Measurements from ENCODE around the gene RPAIN. TPM values are rescaled to one million over a fixed set of nuclear protein-coding genes. Genes with fewer than 3 reads are reported as not detected.
"Not testable (repeated sequence)": the region's sequence is repeated elsewhere in the genome, so short reads cannot be mapped to it uniquely, and the experiment has no call there.

Gene RPAIN
- total RNA-seq, 8 experiments from 2014 or later: 54.7 to 126 (median 99.1) TPM

GRCh38 chr17:5410594-5411272 lies 9.2 kb upstream of the RPAIN start:
- ATAC-seq (replicated peaks in 6 of 8): no peak
- WGBS, 10 experiments: 92 to 100% (median 95%) methylated on average over 1 to 7 of the region's 7 CpGs; no CpG with 5 or more reads in 1 of the 10 experiments
- in situ Hi-C loops (cut with MboI; ENCODE audit: low pct_unique_long_range_greater_than_20kb in 2 of 9, low sequenced_read_pairs in 9 of 9, unreplicated experiment in 9 of 9): no loop called here

GRCh38 chr17:5413682-5414081 lies 6.3 kb upstream of the RPAIN start:
- peaks cover 5 to 6% of the 10 kb centered on the region in 2 donors for H3K4me1 ChIP-seq (replicated peaks in 1 of 2)
- in situ Hi-C loops (cut with MboI; ENCODE audit: low pct_unique_long_range_greater_than_20kb in 2 of 9, low sequenced_read_pairs in 9 of 9, unreplicated experiment in 9 of 9): no loop called here
- WGBS, 10 experiments: 11 to 100% (median 75%) methylated on average over 1 to 4 of the region's 4 CpGs; no CpG with 5 or more reads in 1 of the 10 experiments
- peak in 5 of 8 experiments; percentile 67 to 87 (median 81) for ATAC-seq (replicated peaks in 6 of 8)
- H3K4me3 ChIP-seq: no peak overlapping the region
- H3K27ac ChIP-seq: no peak overlapping the region

More at GRCh38 chr17:5410594-5411272, 9.2 kb upstream of the RPAIN start:
- H3K4me1 ChIP-seq (replicated peaks in 1 of 2): no peaks in the 10 kb centered on the region
- H3K4me3 ChIP-seq: no peak overlapping the region
- H3K27ac ChIP-seq: no peak overlapping the region

- Histone ChIP-seq H3K27ac (no peak overlapping the region), H3K4me1 (replicated peaks in 1 of 2) (peaks cover 10 to 16% of the 10 kb centered on the region in 2 donors), H3K4me3 (no peak overlapping the region)
- 83 to 100% (median 96%) methylated on average over 1 to 2 of the region's 2 CpGs; no CpG with 5 or more reads in 7 of the 10 experiments for WGBS, 10 experiments
- in situ Hi-C loops (cut with MboI; ENCODE audit: low pct_unique_long_range_greater_than_20kb in 2 of 9, low sequenced_read_pairs in 9 of 9, unreplicated experiment in 9 of 9): no loop called here
- ATAC-seq (replicated peaks in 6 of 8): no peak
These were observed 3.1 kb upstream of the RPAIN start for GRCh38 chr17:5416901-5417300.

- H3K4me3 ChIP-seq: peak overlapping the region; percentile 55 to 88 (median 62)
- WGBS, 10 experiments: 0 to 2% (median 0%) methylated on average over 1 to 24 of the region's 26 CpGs; no CpG with 5 or more reads in 1 of the 10 experiments
- peak in 6 of 8 experiments; percentile 0 to 38 (median 17) for ATAC-seq (replicated peaks in 6 of 8)
- H3K27ac ChIP-seq: peak overlapping the region; percentile 69 to 85
- H3K4me1 ChIP-seq (replicated peaks in 1 of 2): peaks cover 10 to 16% of the 10 kb centered on the region in 2 donors
- in situ Hi-C loops (cut with MboI; ENCODE audit: low pct_unique_long_range_greater_than_20kb in 2 of 9, low sequenced_read_pairs in 9 of 9, unreplicated experiment in 9 of 9): no loop called here
These were observed 1.1 kb upstream of the RPAIN start for GRCh38 chr17:5418858-5419355.

GRCh38 chr17:5419356-5419958 lies 525 bp upstream of the RPAIN start, which contains the start of gene NUP88:
Gene NUP88 (minus strand): TSS chr17:5419662. CDS start chr17:5419650, 12 bp downstream.
- in situ Hi-C loops (cut with MboI; ENCODE audit: low pct_unique_long_range_greater_than_20kb in 2 of 9, low sequenced_read_pairs in 9 of 9, unreplicated experiment in 9 of 9): no loop called here
- peak; percentile 84 to 98 (median 96) for ATAC-seq (replicated peaks in 6 of 8)
- peak within 1 kb of the TSS; percentile 55 to 88 (median 62) for H3K4me3 ChIP-seq
- H3K27ac ChIP-seq: peak within 1 kb of the TSS; percentile 83 to 87
- 0 to 3% (median 0%) methylated on average over 7 to 44 of the region's 49 CpGs; no CpG with 5 or more reads in 4 of the 10 experiments for WGBS, 10 experiments
- H3K4me1 ChIP-seq (replicated peaks in 1 of 2): peaks cover 10 to 16% of the 10 kb centered on the region in 2 donors

GRCh38 chr17:5422505-5422904 lies 2.5 kb downstream of the RPAIN start:
- Histone ChIP-seq H3K27ac (no peak overlapping the region), H3K4me3 (no peak overlapping the region), H3K4me1 (replicated peaks in 1 of 2) (peaks cover 10 to 16% of the 10 kb centered on the region in 2 donors)
- ATAC-seq (replicated peaks in 6 of 8): peak in 1 of 8 experiments; percentile 1
- WGBS, 10 experiments: 0 to 100% (median 83%) methylated on average over 1 to 2 of the region's 2 CpGs; no CpG with 5 or more reads in 2 of the 10 experiments
- in situ Hi-C loops (cut with MboI; ENCODE audit: low pct_unique_long_range_greater_than_20kb in 2 of 9, low sequenced_read_pairs in 9 of 9, unreplicated experiment in 9 of 9): no loop called here

GRCh38 chr17:5424909-5425308 lies 4.9 kb downstream of the RPAIN start:
- H3K27ac ChIP-seq: no peak overlapping the region
- peaks cover 4 to 11% of the 10 kb centered on the region in 2 donors for H3K4me1 ChIP-seq (replicated peaks in 1 of 2)
- in situ Hi-C loops (cut with MboI; ENCODE audit: low pct_unique_long_range_greater_than_20kb in 2 of 9, low sequenced_read_pairs in 9 of 9, unreplicated experiment in 9 of 9): no loop called here
- H3K4me3 ChIP-seq: no peak overlapping the region
- ATAC-seq (replicated peaks in 6 of 8): no peak
- WGBS, 10 experiments: 20 to 100% (median 100%) methylated on average over 1 of the region's 1 CpG; no CpG with 5 or more reads in 4 of the 10 experiments

GRCh38 chr17:5425826-5426225 lies 5.8 kb downstream of the RPAIN start:
- H3K4me1 ChIP-seq (replicated peaks in 1 of 2): peaks cover 4 to 11% of the 10 kb centered on the region in 2 donors
- no peak overlapping the region for H3K4me3 ChIP-seq
- in situ Hi-C loops (cut with MboI; ENCODE audit: low pct_unique_long_range_greater_than_20kb in 2 of 9, low sequenced_read_pairs in 9 of 9, unreplicated experiment in 9 of 9): no loop called here
- no peak overlapping the region for H3K27ac ChIP-seq
- ATAC-seq (replicated peaks in 6 of 8): no peak
- WGBS, 10 experiments: 67 to 100% (median 83%) methylated on average over 1 to 3 of the region's 3 CpGs; no CpG with 5 or more reads in 6 of the 10 experiments

GRCh38 chr17:5429191-5429887 lies 9.4 kb downstream of the RPAIN start:
- Histone ChIP-seq H3K4me1 (replicated peaks in 1 of 2) (no peaks in the 10 kb centered on the region), H3K4me3 (no peak overlapping the region), H3K27ac (no peak overlapping the region)
- in situ Hi-C loops (cut with MboI; ENCODE audit: low pct_unique_long_range_greater_than_20kb in 2 of 9, low sequenced_read_pairs in 9 of 9, unreplicated experiment in 9 of 9): no loop called here
- WGBS, 10 experiments: 0 to 100% (median 80%) methylated on average over 1 to 3 of the region's 3 CpGs; no CpG with 5 or more reads in 3 of the 10 experiments
- ATAC-seq (replicated peaks in 6 of 8): peak in 3 of 8 experiments; percentile 65 to 83 (median 73)

- no peak overlapping the region for H3K4me3 ChIP-seq
- no peak overlapping the region for H3K27ac ChIP-seq
- in situ Hi-C loops (cut with MboI; ENCODE audit: low pct_unique_long_range_greater_than_20kb in 2 of 9, low sequenced_read_pairs in 9 of 9, unreplicated experiment in 9 of 9): no loop called here
- no peak for ATAC-seq (replicated peaks in 6 of 8)
- WGBS, 10 experiments: 60 to 100% (median 98%) methylated on average over 1 to 3 of the region's 3 CpGs; no CpG with 5 or more reads in 2 of the 10 experiments
- H3K4me1 ChIP-seq (replicated peaks in 1 of 2): no peaks in the 10 kb centered on the region
These were observed 10.5 kb downstream of the RPAIN start for GRCh38 chr17:5430413-5430999.

- 70 to 100% (median 87%) methylated on average over 2 to 4 of the region's 5 CpGs; no CpG with 5 or more reads in 4 of the 10 experiments for WGBS, 10 experiments
- H3K4me3 ChIP-seq; in situ Hi-C loops (cut with MboI; ENCODE audit: low pct_unique_long_range_greater_than_20kb in 2 of 9, low sequenced_read_pairs in 9 of 9, unreplicated experiment in 9 of 9); H3K4me1 ChIP-seq (replicated peaks in 1 of 2); H3K27ac ChIP-seq: not testable (repeated sequence)
- peak in 1 of 8 experiments; percentile 9 for ATAC-seq (replicated peaks in 6 of 8)
These were observed 11.3 kb downstream of the RPAIN start for GRCh38 chr17:5431234-5431633.

GRCh38 chr17:5431949-5432556 lies 12.1 kb downstream of the RPAIN start:
- 0 to 100% (median 100%) methylated on average over 1 to 2 of the region's 3 CpGs; no CpG with 5 or more reads in 1 of the 10 experiments for WGBS, 10 experiments
- Histone ChIP-seq H3K4me3 (no peak overlapping the region), H3K4me1 (replicated peaks in 1 of 2) (peaks cover 0 to 2% of the 10 kb centered on the region in 2 donors), H3K27ac (no peak overlapping the region)
- no peak for ATAC-seq (replicated peaks in 6 of 8)
- in situ Hi-C loops (cut with MboI; ENCODE audit: low pct_unique_long_range_greater_than_20kb in 2 of 9, low sequenced_read_pairs in 9 of 9, unreplicated experiment in 9 of 9): no loop called here
